HepG2 (cell line): ENCODE measurements around the gene RPL18.

Experiments
- AKAP8 ChIP-seq: sonication (generic); formaldehyde crosslinking; IDR thresholded peaks from 2 replicates; pipeline ENCODE4 v1.5.1; 2020; ENCODE audit warnings: mild to moderate bottlenecking, missing genetic modification reagents
- EZH2 ChIP-seq: conservative IDR thresholded peaks from 2 replicates; pipeline ENCODE4 v1.6.1; 2012; ENCODE audit warnings: mild to moderate bottlenecking, low read depth, low read length, moderate library complexity
- MYC ChIP-seq: sonication (generic); formaldehyde crosslinking; IDR thresholded peaks from 2 replicates; pipeline ENCODE4 v1.9.0; 2021; ENCODE audit warnings: missing genetic modification reagents, borderline replicate concordance
- POLR2A ChIP-seq, 2 experiments: IDR thresholded peaks; 2 replicates each; pipeline ENCODE4 v1.6.1; 2011; ENCODE audit warnings: low read depth in 2 of 2, low read length in 2 of 2, mild to moderate bottlenecking in 1 of 2, moderate library complexity in 1 of 2; ENCODE audit not compliant: insufficient read depth in 1 of 2
- PRDM4 ChIP-seq: sonication (generic); formaldehyde crosslinking; IDR thresholded peaks from 2 replicates; pipeline ENCODE4 v1.9.0; 2021; ENCODE audit warnings: missing genetic modification reagents, borderline replicate concordance
- SP1 ChIP-seq, 2 experiments: fragments of 450-650 bp in 1 of 2; sonication (generic) in 1 of 2; formaldehyde crosslinking in 1 of 2; IDR thresholded peaks; 2 replicates each; pipeline versions ENCODE4 v1.4.0 to v1.6.1; 2016 to 2020; ENCODE audit warnings: missing genetic modification reagents in 1 of 2
- ZNF138 ChIP-seq: sonication (generic); formaldehyde crosslinking; IDR thresholded peaks from 2 replicates; pipeline ENCODE4 v1.5.0; 2020; ENCODE audit warnings: mild to moderate bottlenecking, low read depth, missing genetic modification reagents
- ZNF280B ChIP-seq: sonication (generic); formaldehyde crosslinking; IDR thresholded peaks from 2 replicates; pipeline ENCODE4 v1.5.0; 2020; ENCODE audit warnings: missing genetic modification reagents, mild to moderate bottlenecking, borderline replicate concordance
- ZNF383 ChIP-seq: sonication (generic); formaldehyde crosslinking; IDR thresholded peaks from 2 replicates; pipeline ENCODE4 v1.4.0; 2020; ENCODE audit warnings: missing genetic modification reagents, mild to moderate bottlenecking, borderline replicate concordance
- ZNF75D ChIP-seq: sonication (generic); formaldehyde crosslinking; IDR thresholded peaks from 2 replicates; pipeline ENCODE4 v1.8.1; 2023; ENCODE audit warnings: missing genetic modification reagents, mild to moderate bottlenecking, borderline replicate concordance
- TF ChIP-seq, protein P1 (sequence below): sonication (generic); formaldehyde crosslinking; IDR thresholded peaks from 2 replicates; pipeline ENCODE4 v1.5.0; 2020; ENCODE audit warnings: mild to moderate bottlenecking, missing genetic modification reagents, moderate library complexity
- TF ChIP-seq, protein P2 (sequence below): IDR thresholded peaks from 2 replicates; pipeline ENCODE4 v1.6.1; 2016; ENCODE audit warnings: low read depth, borderline replicate concordance

GRCh38 chr19:48629599-48630295, 10.8 kb upstream of the RPL18 start:
- TF ChIP-seq MYC (CRISPR knock-in tag) (no peak; the same call in 1 of the 2 replicates), ZNF138 (CRISPR knock-in tag) (no peak), POLR2A (IDR thresholded peaks at IDR 0.05; ENCODE audit: insufficient read depth in 1 of 2, low read depth in 2 of 2, low read length in 2 of 2) (no peak), PRDM4 (no peak), SP1 (IDR thresholded peaks at IDR 0.05) (no peak), SP1 (CRISPR knock-in tag; IDR thresholded peaks at IDR 0.05) (no peak), ZNF383 (CRISPR knock-in tag) (no peak), EZH2 (no peak), ZNF75D (CRISPR knock-in tag) (no peak), AKAP8 (no peak), ZNF280B (CRISPR knock-in tag) (no peak)
- TF ChIP-seq, protein P1, sequence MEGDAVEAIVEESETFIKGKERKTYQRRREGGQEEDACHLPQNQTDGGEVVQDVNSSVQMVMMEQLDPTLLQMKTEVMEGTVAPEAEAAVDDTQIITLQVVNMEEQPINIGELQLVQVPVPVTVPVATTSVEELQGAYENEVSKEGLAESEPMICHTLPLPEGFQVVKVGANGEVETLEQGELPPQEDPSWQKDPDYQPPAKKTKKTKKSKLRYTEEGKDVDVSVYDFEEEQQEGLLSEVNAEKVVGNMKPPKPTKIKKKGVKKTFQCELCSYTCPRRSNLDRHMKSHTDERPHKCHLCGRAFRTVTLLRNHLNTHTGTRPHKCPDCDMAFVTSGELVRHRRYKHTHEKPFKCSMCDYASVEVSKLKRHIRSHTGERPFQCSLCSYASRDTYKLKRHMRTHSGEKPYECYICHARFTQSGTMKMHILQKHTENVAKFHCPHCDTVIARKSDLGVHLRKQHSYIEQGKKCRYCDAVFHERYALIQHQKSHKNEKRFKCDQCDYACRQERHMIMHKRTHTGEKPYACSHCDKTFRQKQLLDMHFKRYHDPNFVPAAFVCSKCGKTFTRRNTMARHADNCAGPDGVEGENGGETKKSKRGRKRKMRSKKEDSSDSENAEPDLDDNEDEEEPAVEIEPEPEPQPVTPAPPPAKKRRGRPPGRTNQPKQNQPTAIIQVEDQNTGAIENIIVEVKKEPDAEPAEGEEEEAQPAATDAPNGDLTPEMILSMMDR = no peak
- TF ChIP-seq, protein P2, sequence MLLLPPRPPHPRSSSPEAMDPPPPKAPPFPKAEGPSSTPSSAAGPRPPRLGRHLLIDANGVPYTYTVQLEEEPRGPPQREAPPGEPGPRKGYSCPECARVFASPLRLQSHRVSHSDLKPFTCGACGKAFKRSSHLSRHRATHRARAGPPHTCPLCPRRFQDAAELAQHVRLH (CRISPR knock-in tag) = no peak
